Measurements from ENCODE around the gene DAZL. TPM values are rescaled to one million over a fixed set of nuclear protein-coding genes. Genes with fewer than 3 reads are reported as not detected.
A peak's percentile ranks its signal among the peaks of the same experiment; 100 is the strongest.

The DAZL gene, protein sequence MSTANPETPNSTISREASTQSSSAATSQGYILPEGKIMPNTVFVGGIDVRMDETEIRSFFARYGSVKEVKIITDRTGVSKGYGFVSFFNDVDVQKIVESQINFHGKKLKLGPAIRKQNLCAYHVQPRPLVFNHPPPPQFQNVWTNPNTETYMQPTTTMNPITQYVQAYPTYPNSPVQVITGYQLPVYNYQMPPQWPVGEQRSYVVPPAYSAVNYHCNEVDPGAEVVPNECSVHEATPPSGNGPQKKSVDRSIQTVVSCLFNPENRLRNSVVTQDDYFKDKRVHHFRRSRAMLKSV
- 0.04 TPM in 1 of 2 replicates, not detected in the other for total RNA-seq (2014; rRNA removed)
- not detected for Bru-seq, nascent RNA
- not detected for BruChase-seq, experiment 1, labeled RNA remaining after a 6-hour chase
- BruChase-seq, experiment 2, labeled RNA remaining after a 2-hour chase, result percentile 4 among the genes with signal in this experiment
- long read RNA-seq, result 0 reads

DNA sequence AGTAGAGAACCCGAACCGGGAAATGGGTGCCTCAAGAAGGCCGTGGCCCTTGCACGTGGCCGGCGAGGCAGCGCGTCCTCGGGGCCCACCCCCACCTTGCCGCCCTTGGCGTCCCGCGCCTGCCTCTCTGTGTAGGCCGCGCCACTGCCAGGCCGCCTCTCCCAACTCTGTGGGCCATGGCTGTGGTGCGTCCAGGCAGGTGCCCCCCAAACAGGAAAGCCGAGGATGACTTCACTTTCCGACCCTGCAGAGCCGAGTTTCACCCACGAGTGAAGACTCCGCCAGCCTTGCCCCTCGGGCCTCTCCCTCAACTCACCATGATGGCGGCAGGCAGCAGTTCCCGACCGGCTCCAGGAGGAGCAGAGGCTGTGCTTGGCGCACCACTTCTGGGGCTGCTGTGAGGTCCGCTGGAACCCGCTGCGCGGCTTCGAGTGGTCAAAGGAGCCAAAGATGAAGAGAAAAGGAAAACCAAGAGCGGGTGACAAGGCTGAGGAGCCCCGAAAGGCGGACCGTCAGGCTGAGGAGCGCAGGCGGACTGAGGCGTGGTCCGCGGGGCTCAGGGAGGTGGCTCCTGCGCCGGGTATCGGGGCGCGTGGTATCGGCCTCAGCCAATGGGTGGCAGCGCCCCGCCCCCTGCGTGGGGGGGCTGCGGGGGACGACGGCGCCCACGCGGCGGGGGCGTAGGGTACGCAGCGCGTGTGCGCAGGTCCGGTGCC is at the start of gene DAZL:
DAZL (minus strand) TSS at position 537 of the 716 bp plus-strand sequence; CDS start at position 319, 218 bp downstream.
- no peak for ATAC-seq
- intact Hi-C loops (cut with micrococcal nuclease), result loop anchor here (5.0 kb wide), 3 partner anchors 122 to 342 kb away; no protein-coding TSS in a partner anchor
- no peak within 1 kb of the TSS for H3K4me3 ChIP-seq (ENCODE audit: low read length)
- CTCF ChIA-PET, result no interaction called here
- no peaks in the 10 kb centered on the region for H3K79me2 ChIP-seq (ENCODE audit: low read length)
- no peaks in the 10 kb centered on the region for H3K27me3 ChIP-seq (ENCODE audit: low read length)
- H3K4me2 ChIP-seq (ENCODE audit: low read length), result peak within 1 kb of the TSS; percentile 58
- no peaks in the 10 kb centered on the region for H3K9me2 ChIP-seq (replicated peaks; ENCODE audit: low read length)
- TF ChIP-seq EZH2 (IDR thresholded peaks at IDR 0.05; ENCODE audit: low read length, unreplicated experiment), result no peak
- TF ChIP-seq EZH2phosphoT487 (IDR thresholded peaks at IDR 0.05; ENCODE audit: borderline replicate concordance, low read length), result no peak
- TF ChIP-seq, protein P1, sequence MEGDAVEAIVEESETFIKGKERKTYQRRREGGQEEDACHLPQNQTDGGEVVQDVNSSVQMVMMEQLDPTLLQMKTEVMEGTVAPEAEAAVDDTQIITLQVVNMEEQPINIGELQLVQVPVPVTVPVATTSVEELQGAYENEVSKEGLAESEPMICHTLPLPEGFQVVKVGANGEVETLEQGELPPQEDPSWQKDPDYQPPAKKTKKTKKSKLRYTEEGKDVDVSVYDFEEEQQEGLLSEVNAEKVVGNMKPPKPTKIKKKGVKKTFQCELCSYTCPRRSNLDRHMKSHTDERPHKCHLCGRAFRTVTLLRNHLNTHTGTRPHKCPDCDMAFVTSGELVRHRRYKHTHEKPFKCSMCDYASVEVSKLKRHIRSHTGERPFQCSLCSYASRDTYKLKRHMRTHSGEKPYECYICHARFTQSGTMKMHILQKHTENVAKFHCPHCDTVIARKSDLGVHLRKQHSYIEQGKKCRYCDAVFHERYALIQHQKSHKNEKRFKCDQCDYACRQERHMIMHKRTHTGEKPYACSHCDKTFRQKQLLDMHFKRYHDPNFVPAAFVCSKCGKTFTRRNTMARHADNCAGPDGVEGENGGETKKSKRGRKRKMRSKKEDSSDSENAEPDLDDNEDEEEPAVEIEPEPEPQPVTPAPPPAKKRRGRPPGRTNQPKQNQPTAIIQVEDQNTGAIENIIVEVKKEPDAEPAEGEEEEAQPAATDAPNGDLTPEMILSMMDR (conservative IDR thresholded peaks at IDR 0.05; ENCODE audit: low read depth, low read length), result no peak
- no peaks in the 10 kb centered on the region for H3K9me3 ChIP-seq (ENCODE audit: low read length)
- no TSS peak for BruUV-seq (replicated peaks)
- no peaks in the 10 kb centered on the region for H3K36me3 ChIP-seq (ENCODE audit: low read depth, low read length)
- no peaks in the 10 kb centered on the region for H4K20me1 ChIP-seq (ENCODE audit: low read length)
- POLR2A ChIA-PET (ENCODE audit: unreplicated experiment), result no interaction called here
- no peak within 1 kb of the TSS for H3K9ac ChIP-seq (ENCODE audit: low read length)
- peak within 1 kb of the TSS; percentile 56 for H3K27ac ChIP-seq (ENCODE audit: low read length)
- H3K4me1 ChIP-seq (ENCODE audit: insufficient read depth, low read length), result peaks cover 28% of the 10 kb centered on the region
- no peaks in the 10 kb centered on the region for H3F3A ChIP-seq (ENCODE audit: low read length, unreplicated experiment)
- H2AFZ ChIP-seq (ENCODE audit: low read length), result peak within 1 kb of the TSS; percentile 46; the same call in 1 of the 2 replicates
- no peak for DNase-seq

DNA sequence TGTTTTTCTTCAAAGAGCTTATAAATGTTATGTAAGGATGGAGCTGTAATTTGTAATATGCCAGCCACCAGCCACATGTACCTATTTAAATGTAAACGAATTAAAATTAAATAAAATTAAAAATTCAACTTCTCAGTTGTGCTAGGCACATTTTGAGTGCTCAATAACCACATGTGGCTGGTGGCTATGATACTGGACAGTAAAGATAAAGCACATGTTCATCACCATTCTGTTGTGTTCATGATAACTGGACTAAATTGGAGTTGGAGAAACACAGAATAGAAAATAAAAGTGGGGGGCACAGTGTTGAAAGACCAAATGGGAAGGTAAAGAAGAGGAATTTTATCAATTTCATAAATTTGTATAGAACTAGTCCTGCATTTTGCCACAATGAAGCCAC is 49.8 kb upstream of the DAZL start:
- TF ChIP-seq, protein P1 (conservative IDR thresholded peaks at IDR 0.05; ENCODE audit: low read depth, low read length), result no peak
- TF ChIP-seq EZH2 (IDR thresholded peaks at IDR 0.05; ENCODE audit: low read length, unreplicated experiment) (no peak), EZH2phosphoT487 (IDR thresholded peaks at IDR 0.05; ENCODE audit: borderline replicate concordance, low read length) (no peak)
- no peak for DNase-seq
- H3K9me3 ChIP-seq (ENCODE audit: low read length), result no peaks in the 10 kb centered on the region
- no peak overlapping the region for H3K9ac ChIP-seq (ENCODE audit: low read length)
- ChIA-PET POLR2A (ENCODE audit: unreplicated experiment) (no interaction called here), CTCF (no interaction called here)
- H3K4me2 ChIP-seq (ENCODE audit: low read length), result no peak overlapping the region
- peaks cover 11% of the 10 kb centered on the region for H3K4me1 ChIP-seq (ENCODE audit: insufficient read depth, low read length)
- no peaks in the 10 kb centered on the region for H3K27me3 ChIP-seq (ENCODE audit: low read length)
- no peak overlapping the region for H2AFZ ChIP-seq (ENCODE audit: low read length)
- no peak for ATAC-seq
- no peaks in the 10 kb centered on the region for H3K9me2 ChIP-seq (replicated peaks; ENCODE audit: low read length)
- intact Hi-C loops (cut with micrococcal nuclease), result no loop called here
- H3K79me2 ChIP-seq (ENCODE audit: low read length), result no peaks in the 10 kb centered on the region
- no peak overlapping the region for H3K4me3 ChIP-seq (ENCODE audit: low read length)
- BruUV-seq (replicated peaks), result no TSS peak
- no peaks in the 10 kb centered on the region for H3K36me3 ChIP-seq (ENCODE audit: low read depth, low read length)
- H4K20me1 ChIP-seq (ENCODE audit: low read length), result no peaks in the 10 kb centered on the region
- no peaks in the 10 kb centered on the region for H3F3A ChIP-seq (ENCODE audit: low read length, unreplicated experiment)
- H3K27ac ChIP-seq (ENCODE audit: low read length), result no peak overlapping the region
